ENCODE results near the gene C9orf85.
"Not testable (repeated sequence)": the region's sequence is repeated elsewhere in the genome, so short reads cannot be mapped to it uniquely, and the experiment has no call there.

C9orf85 gene

GRCh38 chr9:71911061-71911907 lies at the start of gene C9orf85, which contains the start of gene ABHD17B:
Gene C9orf85, plus strand, starts transcription at chr9:71911639. Its CDS starts 96 bp downstream, at chr9:71911735.
Gene ABHD17B, minus strand, starts transcription at chr9:71911193. Its CDS starts 36,113 bp downstream, at chr9:71875080.
- DNase-seq, result peak; percentile 99

- DNase-seq, result no peak
Measured at GRCh38 chr9:71863631-71864030, 47.8 kb upstream of the C9orf85 start.

DNA sequence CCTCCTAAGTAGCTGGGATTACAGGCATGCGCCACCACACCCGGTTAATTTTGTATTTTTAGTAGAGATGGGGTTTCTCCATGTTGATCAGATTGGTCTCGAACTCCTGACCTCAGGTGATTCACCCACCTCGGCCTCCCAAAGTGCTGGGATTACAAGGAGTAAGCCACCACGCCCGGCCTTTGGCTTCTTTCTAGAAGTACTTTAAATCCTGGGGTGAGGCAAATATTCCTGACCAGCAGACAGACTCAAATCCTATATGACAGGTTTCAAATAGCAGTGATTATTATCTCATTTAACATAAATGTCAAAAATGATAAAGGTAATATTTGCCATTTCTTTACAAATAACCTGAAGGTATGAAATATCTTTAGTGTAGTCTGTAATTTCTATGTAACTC lies 36.1 kb upstream of the C9orf85 start:
- DNase-seq, result no peak

GRCh38 chr9:71876106-71876505 lies 35.3 kb upstream of the C9orf85 start:
- no peak for DNase-seq

DNA sequence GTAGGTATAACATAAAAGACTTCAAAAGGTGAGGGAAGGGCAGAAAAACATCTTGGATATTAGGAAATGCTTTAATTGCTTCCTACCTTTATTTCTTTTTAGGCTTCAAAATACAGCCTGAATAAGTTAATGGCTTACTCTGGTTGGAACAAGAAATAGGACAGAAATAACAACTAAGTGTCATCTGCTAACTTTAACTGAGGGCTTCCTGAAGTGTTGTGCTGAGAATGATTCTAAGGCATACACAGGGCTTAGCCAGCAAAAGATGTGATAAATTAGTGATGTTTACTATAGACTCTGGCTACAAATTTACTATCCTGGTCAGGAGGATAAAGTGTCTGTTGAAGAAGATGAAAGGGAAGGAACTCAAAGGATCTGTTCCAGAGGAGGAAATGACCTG lies 34.6 kb upstream of the C9orf85 start:
- no peak for DNase-seq

DNA sequence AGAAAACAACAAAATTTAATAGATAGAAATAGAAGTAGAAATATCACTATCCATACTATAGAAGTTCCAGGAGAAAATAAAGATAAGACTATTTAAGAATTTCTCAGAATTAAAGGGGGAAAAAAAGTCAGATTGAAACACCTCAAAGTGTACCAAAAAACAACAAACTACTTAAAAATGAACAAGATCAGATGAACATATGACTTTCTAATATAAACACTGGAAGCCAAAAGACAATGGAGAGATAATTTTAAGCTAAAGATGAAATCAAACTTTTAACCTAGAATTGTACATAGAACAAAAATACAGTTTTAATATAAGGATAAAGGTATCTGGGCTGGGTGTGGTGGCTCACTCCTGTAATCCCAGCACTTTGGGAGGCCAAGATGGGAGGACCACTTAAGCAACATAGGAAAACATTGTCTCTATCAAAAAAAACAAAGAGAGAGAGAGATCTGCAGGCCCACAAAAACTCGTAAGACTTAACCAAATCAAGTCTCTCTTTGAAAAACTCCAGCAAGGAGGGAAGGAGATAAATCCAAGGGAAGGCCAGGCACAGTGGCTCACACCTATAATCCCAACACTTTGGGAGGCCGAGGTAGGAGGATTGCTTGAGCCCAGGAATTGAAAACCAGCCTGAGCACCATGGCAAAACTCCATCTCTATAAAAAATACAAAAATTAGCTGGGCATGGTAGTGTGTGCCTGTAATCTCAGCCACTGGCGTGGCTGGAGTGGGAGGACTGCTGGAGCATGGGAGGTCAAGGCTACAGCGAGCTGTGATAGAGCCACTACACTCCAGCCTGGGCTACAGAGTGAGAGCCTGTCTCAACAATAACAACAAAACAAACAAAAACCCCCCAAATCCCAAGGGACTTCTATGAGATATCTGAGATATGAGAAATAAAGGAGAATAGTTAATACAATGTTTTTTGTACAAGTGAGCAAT lies 32.8 kb upstream of the C9orf85 start:
- DNase-seq, result no peak

DNA sequence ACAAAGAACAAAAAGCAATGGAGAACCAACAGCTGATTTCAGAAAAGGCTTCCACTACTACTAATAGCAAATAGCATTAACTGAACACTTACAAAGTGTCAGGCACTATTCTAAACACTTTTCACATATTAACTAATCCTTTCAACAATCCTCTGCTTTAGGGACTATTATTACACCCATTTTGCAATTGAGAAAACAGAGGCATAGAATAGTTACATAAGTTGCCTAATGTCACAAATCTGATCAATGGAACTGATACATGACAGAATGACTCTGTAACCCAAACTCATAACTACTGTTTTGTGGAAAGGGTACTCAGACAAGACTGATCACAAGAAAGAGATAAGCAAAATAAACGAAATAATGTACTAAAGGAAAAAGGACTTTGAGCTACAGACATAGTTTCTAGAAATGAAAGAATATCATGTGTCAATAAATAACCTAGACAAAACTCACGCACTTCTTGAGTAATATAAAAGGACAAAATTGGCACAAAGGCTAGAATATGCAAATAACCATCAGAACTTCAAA lies 31.7 kb upstream of the C9orf85 start:
- DNase-seq, result no peak

DNA sequence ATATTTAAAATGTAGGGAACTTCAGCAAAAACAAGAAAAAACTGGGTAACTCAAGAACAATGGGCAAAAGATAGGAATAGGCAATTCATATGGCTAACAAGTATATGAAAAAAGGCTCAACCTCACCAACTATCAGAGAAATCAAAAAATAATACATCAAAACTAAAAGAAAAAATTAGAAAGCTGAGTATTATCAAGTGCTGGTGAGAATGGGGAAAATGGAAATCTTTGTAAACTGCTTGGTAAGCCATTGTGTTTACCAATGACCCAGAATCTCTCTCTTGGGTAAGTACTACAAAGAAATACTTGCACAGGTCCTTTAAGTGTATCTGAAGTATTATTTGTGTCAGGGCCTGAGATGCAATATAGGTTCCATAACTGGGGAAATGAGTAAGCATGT lies 27.4 kb upstream of the C9orf85 start:
- DNase-seq, result no peak

DNA sequence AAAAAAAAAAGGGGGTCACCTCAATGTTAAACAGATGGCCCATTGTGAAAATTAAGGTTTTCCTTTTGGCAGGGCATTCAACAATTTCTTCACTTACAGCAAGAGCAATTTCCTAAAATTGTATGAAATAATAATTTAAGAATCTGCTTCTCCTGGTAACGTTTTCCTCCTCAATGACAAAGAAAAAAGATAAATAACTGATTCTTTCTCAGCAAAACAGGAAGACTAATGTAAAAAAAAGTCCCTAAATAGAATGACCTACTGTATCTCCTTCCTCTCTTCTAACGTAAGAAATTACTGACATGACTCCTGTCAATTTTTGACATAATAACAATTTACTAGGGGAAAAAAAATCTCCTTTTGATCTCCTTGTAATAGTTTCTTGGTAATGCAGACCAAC lies 26.0 kb upstream of the C9orf85 start:
- DNase-seq, result no peak

DNA sequence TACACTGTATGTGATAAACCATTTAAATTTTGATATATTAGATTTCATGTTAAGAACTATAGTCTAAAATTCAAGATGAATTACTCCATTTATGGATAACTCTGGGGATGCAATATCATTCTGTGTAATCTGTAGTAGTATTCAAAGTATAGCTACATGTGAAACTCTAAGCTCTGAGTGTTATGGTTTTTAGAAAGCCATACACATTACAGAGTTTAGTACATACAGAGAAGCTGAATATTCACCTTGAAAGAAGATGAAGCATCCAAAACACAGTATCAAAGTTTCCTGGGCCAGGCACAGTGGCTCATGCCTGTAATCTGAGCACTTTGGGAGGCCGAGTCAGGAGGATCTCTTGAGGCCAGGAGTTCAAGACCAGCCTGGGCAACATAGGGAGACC lies 25.4 kb upstream of the C9orf85 start:
- DNase-seq, result peak; percentile 17

GRCh38 chr9:71886541-71886940 lies 24.9 kb upstream of the C9orf85 start:
- no peak for DNase-seq

DNA sequence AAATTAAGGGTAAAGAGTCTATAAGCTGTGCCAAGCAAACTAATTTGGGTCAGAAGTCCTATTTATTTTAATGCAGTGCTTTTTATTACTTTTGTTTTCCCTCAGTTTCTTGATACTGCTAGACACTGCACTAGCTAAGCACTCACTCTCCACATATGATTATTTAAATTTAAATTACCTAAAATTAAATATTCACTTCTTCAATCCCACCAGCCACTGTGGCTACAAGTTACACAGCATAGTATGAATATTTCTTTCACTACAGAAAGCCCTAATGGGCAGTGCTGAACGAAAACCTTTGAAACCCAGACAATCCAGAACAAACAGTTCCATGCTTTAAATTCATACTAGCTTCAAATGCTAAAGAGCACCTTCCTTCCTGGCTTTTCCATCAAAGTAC lies 24.1 kb upstream of the C9orf85 start:
- DNase-seq, result no peak

DNA sequence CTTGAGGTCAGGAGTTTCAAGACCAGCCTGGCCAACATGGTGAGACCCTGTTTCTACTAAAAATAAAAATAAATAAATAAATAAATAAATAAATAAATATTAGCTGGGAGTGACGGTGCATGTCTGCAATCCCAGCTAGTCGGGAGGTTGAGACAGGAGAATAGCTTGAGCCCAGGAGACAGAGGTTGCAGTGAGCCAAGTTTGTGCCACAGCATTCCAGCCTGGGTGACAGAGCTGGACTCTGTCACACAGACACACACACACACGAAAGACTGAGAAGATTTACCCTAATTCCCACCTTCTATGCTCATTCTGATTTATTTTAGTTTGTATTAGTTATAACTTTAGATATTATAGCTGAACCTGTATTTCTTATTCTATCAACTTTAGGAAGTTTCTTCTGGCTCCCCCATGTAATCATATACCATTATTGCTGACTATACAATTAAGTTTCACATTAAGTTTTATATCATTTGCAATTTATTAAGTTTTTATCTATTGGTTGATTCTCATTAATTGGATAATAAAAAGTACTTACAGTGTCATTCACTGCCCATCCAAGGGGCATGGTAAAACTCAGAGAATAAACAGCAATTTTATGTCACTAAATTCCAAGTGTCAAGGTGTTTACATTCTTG lies 21.3 kb upstream of the C9orf85 start:
- no peak for DNase-seq

DNA sequence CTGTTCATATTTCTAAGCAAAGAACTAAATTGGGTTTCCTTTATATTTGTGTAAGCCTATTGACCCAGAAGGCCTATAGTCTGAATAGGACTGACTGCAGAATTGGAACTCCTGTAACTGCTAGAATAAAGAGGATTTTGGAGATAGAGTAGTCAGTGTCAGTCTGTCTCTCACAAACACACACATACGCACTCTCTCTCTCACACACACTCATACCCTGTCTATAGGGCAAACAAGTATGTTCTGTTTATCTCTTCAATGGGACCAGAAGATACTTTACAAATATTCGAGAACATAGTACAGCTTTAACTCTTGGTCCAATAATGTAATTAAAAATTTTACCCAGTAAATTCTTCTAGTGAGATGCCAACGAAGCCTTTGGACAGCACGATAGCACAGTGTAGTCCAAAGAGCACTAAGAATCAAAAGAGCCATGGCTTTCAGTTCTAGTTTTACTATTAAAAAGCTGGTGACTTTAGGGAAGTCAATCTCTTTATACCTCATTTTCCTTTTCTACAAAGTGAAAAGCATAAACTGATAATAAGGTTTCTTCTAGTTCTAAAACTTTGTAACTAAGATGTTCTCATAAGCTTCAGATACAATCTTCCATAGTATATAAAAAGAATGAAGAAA lies 19.8 kb upstream of the C9orf85 start:
- no peak for DNase-seq

- DNase-seq, result no peak
Measured at GRCh38 chr9:71895117-71895516, 16.3 kb upstream of the C9orf85 start.

- DNase-seq, result peak; percentile 20
Measured at GRCh38 chr9:71895955-71896354, 15.5 kb upstream of the C9orf85 start.

- DNase-seq, result no peak
Measured at GRCh38 chr9:71896761-71897160, 14.7 kb upstream of the C9orf85 start.

- DNase-seq, result peak; percentile 68
Measured at GRCh38 chr9:71897577-71897976, 13.9 kb upstream of the C9orf85 start.

DNA sequence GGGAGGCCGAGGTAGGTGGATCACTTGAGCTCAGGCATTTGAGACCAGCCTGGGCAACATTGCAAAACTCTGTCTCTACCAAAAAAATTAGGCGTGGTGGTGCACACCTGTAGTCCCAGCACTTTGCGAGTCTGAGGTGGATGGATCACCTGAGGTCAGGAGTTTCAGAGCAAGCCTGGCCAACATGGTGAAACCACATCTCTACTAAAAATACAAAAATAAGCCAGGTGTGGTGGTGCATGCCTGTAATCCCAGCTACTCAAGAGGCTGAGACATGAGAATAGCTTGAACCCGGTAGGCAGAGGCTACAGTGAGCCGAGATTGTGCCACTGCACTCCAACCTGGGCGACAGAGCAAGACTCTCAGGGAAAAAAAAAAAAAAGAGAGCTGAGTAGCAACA lies 12.7 kb upstream of the C9orf85 start:
- DNase-seq, result not testable (repeated sequence)

DNA sequence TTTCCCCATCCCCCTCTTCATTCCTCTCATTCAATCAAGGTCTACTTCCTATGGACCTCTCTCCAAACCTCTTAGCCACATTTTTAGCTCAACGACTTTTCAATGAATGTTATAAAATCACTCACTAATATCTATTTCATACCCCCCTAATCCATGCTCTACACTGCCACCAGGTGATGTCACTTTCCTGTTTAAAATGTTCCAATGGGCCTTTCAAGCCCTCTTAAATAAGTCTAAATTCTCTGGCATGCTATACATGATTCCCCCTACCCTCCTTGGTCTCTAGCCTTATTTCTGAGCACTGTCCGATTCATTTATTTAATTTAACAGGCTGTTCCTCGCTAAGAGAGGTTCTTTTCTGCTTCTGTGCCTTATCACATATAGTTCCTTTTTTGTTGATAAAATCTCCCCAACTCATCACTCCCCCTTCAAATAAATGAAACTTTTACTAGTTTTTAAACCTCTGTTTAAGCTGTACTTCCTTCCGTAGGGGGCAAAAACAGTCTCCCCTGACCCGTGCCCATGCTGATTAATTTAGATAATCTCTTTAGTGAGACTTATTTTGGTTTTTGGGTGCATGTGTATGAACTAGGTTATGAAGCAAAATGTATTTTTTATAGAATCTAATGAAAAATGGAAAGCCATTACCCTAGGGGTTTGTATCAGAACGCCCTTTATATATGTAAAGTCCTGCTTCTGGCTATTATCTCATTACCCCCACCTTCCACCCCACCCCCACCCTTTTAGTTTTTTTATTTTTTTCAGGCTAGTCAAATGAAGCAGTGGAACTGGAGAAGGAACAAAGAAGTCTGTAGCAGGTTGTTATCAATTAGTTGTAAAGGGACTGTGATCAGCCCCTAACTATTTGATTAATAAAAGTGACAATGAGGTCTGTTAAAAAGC lies 9.5 kb upstream of the C9orf85 start:
- DNase-seq, result no peak

GRCh38 chr9:71904076-71904475 lies 7.4 kb upstream of the C9orf85 start:
- DNase-seq, result no peak

All from activated CD4-positive, alpha-beta T cell treated with anti-CD3 and anti-CD28 coated beads, Interleukin-2, amount 50 U/mL, for 16 hours (primary cell).